AG09309 (cell line): ENCODE measurements around the gene XRCC1.
A peak's percentile ranks its signal among the peaks of the same experiment; 100 is the strongest.

ENCODE experiments used
- DNase-seq: peaks from one replicate; pipeline ENCODE4 v3.0.0-alpha.2; 2010; ENCODE audit warnings: low read depth
- H3K4me3 ChIP-seq: 2 replicates; pipeline ENCODE4 v1.5.1; 2011; ENCODE audit warnings: mild to moderate bottlenecking, low read depth, low read length, moderate library complexity; ENCODE audit not compliant: control insufficient read depth
- CTCF ChIP-seq: IDR thresholded peaks from 2 replicates; pipeline ENCODE4 v1.5.1; 2011; ENCODE audit warnings: mild to moderate bottlenecking, low read depth, low read length, inconsistent platforms; ENCODE audit not compliant: insufficient read depth, control insufficient read depth; ENCODE audit errors: missing control alignments

XRCC1 gene

GRCh38 chr19:43599635-43600295, 24.4 kb upstream of the XRCC1 start:
- no peak for TF ChIP-seq CTCF
- DNase-seq = no peak
- no peak overlapping the region for H3K4me3 ChIP-seq

GRCh38 chr19:43598445-43599240, 23.3 kb upstream of the XRCC1 start:
- H3K4me3 ChIP-seq = no peak overlapping the region
- TF ChIP-seq CTCF = no peak
- no peak for DNase-seq

GRCh38 chr19:43597876-43598275, 22.5 kb upstream of the XRCC1 start:
- no peak for TF ChIP-seq CTCF
- no peak for DNase-seq
- 0 out of 2 replicates have a peak overlapping the region, but pooled peaks have one; percentile 9 for H3K4me3 ChIP-seq

GRCh38 chr19:43596842-43597461, 21.6 kb upstream of the XRCC1 start:
- TF ChIP-seq CTCF = no peak
- DNase-seq = no peak

GRCh38 chr19:43595999-43596841, 20.9 kb upstream of the XRCC1 start, which contains the start of the genes IRGQ and ZNF576:
IRGQ (minus strand) TSS chr19:43596134; CDS start chr19:43595338, 796 bp downstream.
ZNF576 (plus strand) TSS chr19:43596595; CDS start chr19:43597109, 514 bp downstream.
- H3K4me3 ChIP-seq = peak within 1 kb of the TSS; percentile 74
- no peak for TF ChIP-seq CTCF
- peak; percentile 96 for DNase-seq

More at GRCh38 chr19:43596842-43597461, 21.6 kb upstream of the XRCC1 start:
- peak overlapping the region; percentile 69 for H3K4me3 ChIP-seq

- no peak for TF ChIP-seq CTCF
- DNase-seq = no peak
- peak overlapping the region; percentile 74 for H3K4me3 ChIP-seq
Observed at GRCh38 chr19:43595605-43595998, 20.3 kb upstream of the XRCC1 start.
